Measurements from ENCODE around the gene ERP29.

ERP29 gene

DNA sequence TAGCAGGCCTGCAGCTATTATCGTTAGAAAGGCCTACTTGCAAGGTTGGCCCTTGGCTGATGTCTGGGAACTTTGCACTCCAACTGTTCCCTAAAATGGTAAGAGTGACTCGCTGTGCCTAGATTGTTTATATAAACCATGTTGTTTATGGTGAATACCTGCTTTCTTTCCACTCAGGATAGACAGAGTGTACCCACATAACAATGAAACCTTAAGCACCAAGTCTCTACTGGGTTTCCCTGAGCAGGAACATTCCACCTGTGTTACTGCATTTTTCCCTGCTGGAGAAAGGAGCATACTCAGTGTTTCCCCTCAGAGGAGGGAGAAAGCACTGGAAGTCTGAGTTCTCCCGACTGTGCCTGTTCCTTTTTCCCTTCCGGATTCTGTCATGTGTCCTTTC, 32.8 kb downstream of the ERP29 start:
- no peak for DNase-seq

DNA sequence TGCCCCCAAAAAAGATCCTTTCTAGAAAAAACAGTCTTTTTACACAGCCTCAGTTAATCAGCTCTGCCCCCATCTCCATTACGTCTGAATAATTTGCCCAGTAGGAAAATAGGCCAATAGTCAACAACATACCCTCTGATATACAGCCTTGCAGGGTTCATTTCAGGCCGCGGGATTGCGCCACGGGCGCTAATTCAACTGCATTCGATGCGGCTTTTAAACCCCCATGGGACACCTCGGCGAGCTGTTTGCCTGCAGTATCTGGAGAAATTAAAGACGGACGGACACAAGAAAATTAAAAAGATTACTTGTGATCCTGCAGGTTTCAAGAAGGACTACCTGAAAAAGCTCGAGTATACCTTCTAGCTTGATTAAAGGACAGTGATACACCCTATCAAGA, 36.1 kb downstream of the ERP29 start:
- DNase-seq = no peak

DNA sequence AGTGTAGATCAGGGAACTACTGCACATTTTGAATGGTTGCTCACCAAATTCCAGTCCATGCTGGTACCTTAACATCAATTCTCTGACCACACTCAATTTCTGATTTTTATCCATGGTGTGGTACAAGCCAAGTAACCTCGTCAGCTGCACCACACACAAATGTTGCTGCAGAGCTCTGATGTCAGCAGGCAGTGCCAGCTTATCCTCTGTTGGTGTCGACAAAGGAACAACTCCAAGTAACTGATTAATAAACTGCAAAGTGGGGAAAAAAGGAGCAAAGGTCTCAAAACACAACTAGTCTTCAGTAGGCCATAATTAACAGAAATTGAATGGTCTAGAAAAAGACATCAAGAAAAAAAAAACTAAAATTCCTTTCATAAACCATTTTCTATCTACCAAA, 47.9 kb downstream of the ERP29 start:
- no peak for DNase-seq

DNA sequence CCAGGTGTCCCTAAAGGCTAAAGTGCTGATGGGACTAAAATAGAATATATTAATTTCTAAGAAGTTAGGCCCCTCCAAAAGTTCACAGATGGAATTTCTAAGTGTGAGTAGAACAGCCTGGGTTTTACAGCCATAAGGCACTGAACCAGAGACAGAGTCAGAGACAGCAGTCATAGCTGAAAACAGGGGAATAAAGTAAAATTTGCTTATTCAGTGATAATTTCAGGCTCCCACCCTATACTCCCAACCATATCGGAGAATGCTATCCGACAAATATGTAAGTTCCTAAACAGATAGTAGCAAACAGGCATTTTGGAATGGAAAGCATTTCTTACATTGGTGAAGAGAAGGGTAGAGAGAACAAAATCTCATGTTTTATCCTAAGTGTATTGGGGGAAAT, 50.0 kb downstream of the ERP29 start:
- DNase-seq = no peak

DNA sequence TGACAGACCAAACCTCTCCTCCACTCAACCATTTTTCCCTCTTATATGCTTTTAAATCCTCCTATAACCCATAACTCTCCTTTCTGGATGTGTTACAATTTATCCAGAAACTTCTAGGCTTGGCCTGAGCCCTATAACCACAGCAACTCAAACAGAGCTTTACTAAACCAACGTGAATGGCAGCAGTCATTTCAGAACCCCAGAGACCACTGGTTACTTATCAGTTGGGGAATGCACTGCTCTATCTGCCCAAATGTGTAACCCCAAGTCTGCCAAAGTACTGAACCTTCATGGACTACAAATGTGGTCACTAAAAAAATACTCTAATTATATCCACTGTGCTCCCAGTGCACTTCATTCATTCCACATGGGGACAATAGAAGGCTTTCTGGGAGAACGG, 53.3 kb downstream of the ERP29 start:
- DNase-seq = no peak
